Neural progenitor cell (in vitro differentiated cells): Measurements from ENCODE around the gene TSPEAR.

Source experiments
- CTCF ChIP-seq: fragments of 200-600 bp; sonication (generic); IDR thresholded peaks from 2 replicates; pipeline ENCODE4 v1.5.1; 2017; ENCODE audit warnings: antibody characterized with exemption, mild to moderate bottlenecking
- EZH2 ChIP-seq: fragments of 200-600 bp; sonication (generic); IDR thresholded peaks from 2 replicates; pipeline ENCODE4 v1.6.1; 2017; ENCODE audit warnings: antibody characterized with exemption, mild to moderate bottlenecking, moderate library complexity
- EZH2phosphoT487 ChIP-seq: fragments of 200-600 bp; sonication (generic); IDR thresholded peaks from 2 replicates; pipeline ENCODE4 v1.6.1; 2017; ENCODE audit warnings: antibody characterized with exemption

- TF ChIP-seq EZH2, result no peak
- no peak for TF ChIP-seq CTCF
- no peak for TF ChIP-seq EZH2phosphoT487
Measured at GRCh38 chr21:44710294-44710665, 1.1 kb downstream of the TSPEAR start.
